Thyroid gland (tissue), 4 donors: ENCODE results near the gene UGT1A10.

ENCODE experiments used
- CTCF ChIP-seq, 6 experiments: fragments of 200-600 bp in 3 of 6; fragments of 450-650 bp in 3 of 6; sonication (generic) in 3 of 6; IDR thresholded peaks; one replicate each; pipeline ENCODE4 v1.5.1; 2016 to 2019; ENCODE audit warnings: antibody characterized with exemption in 6 of 6, mild to moderate bottlenecking in 2 of 6, inconsistent platforms in 1 of 6, moderate library complexity in 1 of 6
- POLR2A ChIP-seq, 2 donors: fragments of 450-650 bp; IDR thresholded peaks; one replicate each; pipeline ENCODE4 v1.6.1; 2017; ENCODE audit warnings: antibody characterized with exemption in 2 of 2, mild to moderate bottlenecking in 2 of 2, moderate library complexity in 1 of 2

DNA sequence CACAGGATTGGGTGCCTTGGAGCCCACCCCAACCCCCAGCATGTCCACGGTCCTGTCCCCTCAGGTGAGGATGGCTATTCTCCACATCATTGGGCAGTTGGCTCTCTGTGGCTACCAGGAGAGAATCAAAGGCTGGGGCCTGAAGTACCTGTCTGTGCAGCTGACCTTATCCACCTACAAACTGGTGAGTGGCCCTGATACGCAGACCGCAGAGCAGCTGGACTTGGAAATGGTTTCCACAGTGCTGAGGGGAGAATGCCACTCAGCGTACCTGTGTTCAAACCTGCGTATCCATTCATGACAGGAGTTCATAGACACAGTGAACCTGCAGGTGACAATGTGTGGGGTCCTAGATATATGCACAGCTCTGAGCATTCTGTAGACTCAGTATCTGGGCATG lies 163.5 kb downstream of the UGT1A10 start:
- no peak for TF ChIP-seq POLR2A (IDR thresholded peaks at IDR 0.05)
- TF ChIP-seq CTCF (IDR thresholded peaks at IDR 0.05): peak in 1 of 6 experiments; percentile 22
